GM19467 (cell line): Measurements from ENCODE around the gene RELL1.

Experiments
- ATAC-seq: cut with Tn5 transposase; IDR thresholded peaks from one replicate; pipeline ENCODE4 v1.9.1; 2021; ENCODE audit warnings: mild to moderate bottlenecking, moderate library complexity; ENCODE audit not compliant: unreplicated experiment

Gene RELL1, protein sequence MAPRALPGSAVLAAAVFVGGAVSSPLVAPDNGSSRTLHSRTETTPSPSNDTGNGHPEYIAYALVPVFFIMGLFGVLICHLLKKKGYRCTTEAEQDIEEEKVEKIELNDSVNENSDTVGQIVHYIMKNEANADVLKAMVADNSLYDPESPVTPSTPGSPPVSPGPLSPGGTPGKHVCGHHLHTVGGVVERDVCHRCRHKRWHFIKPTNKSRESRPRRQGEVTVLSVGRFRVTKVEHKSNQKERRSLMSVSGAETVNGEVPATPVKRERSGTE

DNA sequence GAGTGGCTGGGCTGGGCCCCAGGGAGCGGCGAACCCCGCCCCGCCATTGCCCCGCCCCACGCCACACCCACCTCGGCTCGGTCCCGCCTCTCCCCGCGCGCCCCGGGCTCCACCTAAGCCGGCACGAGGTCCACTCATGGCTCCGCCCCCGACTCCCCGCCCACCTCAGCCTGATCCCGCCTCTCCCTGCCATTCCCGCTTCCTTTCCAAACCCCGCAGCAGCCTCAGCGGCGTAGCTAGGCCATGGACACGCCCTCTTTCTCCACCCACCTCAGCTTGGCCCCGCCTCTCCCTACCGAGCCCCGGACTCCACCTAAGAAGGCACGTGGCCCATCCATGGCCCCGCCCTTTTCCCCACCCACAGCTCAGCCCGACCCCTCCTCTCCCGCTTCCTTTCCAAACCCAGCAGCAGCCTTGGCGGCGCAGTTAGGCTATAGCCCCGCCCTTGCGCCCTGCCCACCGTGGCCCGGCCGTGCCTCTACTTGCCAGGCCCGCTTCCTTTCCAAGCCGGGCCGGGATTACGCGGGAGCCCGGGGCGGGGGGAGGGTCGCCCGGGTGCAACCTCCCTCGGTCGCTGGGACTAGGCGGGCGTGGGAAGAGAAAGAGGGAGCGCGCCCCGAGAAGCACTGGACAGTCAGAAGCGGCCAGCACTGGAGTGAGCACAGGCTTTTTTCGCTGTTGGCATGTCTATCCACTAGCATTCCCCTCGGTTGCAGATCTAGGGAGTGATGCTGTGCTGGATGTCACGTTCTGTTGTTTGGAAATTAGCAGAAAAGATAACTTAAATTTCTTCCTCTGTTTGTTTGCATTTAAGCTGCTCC is at the start of gene RELL1:
RELL1 (minus strand) TSS at position 4 of the 821 bp plus-strand sequence. CDS start 89 bp downstream, outside the sequence.
- ATAC-seq, result peak; percentile 79

DNA sequence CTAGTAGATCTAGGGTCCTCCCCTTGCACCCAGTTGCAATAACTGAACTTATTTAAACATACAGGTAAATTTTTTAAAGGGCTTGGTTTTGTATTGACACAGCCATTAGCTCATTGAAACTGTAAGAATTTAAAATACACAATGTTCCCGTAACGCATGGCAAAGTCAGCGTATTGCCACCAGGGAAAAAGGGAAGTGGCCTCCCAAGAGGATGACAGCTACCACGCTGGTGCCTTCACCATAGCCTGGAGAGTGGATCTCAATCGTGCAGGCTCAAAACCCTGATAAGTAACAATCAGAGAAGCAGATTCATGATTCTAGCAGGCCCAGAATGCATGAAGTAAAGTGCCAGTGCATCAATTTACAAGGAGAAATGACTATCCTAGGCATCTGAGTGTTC is 49.4 kb upstream of the RELL1 start:
- ATAC-seq, result no peak

DNA sequence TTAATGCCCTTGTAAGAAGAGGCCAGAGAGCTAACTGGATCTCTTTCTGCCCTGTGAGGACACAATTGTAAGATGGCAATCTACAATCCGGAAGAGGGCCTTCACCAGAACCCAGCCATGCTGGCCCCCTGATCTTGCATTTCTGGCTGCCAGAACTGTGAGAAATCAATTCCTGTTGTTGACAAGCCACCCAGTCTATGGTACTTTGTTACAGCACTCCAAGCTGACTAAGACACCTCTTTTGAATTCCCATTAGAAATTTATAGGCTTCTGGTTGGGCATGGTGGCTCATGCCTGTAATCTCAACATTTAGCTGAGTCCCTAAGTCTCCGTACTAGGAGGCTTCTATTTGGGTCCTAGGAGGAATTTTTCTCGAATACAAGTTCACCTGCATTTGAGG is 48.8 kb upstream of the RELL1 start:
- no peak for ATAC-seq

DNA sequence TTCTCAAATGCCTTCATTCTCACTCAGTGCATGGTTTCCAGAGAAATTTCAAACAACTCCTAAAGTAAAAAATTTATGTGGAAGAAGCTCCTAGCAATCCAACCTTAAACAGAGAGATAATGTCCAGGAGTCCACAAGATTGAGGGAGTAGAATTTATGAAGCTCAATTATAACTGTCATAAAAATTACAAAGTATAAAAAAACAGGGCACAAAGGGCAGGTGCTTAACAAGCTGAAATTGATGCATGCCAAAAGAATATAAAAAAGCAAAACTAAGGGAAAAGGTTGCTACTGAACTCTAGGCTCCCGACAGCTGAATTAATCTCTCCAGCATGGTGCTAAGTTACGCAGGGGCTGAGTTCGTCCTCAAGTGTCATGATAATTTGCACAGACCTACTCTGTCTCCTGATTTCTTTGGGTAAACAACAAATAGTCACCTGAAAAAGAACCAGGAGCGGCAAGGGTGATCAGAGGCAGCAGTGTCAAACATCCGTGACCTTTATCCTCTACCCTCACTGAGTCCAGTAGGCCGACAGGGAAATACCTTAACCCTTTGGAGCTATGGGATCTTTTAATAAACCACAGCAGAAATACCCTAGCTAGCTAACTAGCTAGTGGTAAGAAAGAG is 47.2 kb upstream of the RELL1 start:
- no peak for ATAC-seq

DNA sequence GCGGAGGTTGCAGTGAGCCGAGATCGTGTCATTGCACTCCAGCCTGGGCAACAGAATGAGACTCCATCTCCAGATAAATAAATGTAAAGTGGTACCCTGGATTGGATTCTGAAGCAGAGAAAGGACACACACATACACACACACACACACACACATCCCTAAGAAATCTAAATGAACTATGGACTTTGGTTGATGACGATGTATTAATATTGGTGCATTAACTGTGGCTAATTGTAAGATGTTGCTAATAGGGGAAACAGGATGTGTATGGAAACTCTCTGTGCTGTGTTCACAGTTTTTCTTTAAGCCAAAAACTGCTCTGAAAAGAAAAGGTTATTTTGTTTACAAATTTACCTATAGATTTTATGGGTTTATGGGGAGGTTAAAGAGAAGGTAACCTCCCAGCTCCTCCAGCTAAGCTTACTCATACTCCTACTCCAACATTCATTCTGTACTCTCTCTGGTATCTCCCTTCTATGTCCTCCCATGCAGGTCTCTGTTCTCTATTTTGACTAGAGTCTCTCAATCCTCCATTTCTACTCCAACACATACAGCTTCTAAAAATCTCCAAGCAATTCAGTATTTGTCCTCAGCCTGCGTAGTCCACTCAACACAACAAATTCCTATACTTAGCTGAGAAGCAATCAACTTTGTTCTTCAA is 46.5 kb upstream of the RELL1 start:
- ATAC-seq, result peak; percentile 61

DNA sequence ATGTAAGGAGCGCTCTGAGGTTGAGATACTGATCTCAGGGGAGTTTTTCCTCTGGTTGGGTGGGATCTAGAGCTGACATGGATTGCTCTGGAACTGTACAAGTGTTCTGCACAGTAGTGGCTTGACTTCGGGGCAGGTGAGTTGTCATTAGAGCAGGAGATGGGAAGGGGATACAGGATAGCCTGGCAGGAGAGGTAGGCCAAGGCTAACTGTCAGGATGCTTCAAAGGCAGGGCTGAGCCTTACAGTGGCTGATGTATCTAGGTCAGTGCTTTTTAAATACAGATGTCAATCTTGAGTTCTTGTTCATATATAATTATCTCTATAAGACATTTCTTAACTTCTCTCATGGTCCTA is 43.5 kb upstream of the RELL1 start:
- ATAC-seq, result no peak

DNA sequence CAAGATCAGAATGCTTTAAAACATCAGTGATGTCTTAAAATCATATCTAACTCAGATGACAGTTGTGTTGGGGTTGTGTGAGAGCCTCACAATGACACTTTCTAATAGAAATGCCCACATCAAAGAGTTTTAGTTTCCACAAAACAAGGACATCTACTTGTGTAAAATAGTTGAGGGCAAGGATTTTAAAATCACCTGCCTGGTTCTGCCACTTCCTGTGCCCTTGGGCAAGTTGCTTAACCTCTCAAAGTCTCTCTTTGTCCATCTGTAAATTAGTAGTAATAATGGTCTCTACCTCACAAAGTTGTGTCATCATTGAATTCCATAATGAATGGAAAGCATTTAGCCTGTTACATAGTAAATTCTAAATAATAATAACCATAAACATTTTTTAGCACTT is 41.9 kb upstream of the RELL1 start:
- ATAC-seq, result no peak

DNA sequence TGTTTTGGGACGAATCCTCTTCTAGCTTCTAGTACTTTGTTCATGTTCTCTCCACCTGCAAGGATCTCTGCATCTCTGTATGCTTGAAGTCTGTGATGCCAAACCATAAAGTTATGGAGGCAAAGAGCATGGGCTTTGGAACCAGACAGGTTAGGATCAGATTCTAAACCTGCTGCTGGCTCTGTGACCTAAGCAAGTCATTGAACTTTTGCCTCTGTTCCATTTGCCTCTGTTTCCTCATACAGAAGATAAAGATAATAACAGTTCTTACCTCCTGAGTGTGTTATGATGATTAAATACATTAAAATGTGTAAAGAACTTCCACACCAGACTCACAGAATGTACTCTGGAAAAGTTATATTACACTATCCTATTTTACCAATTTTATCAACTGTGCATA is 41.5 kb upstream of the RELL1 start:
- no peak for ATAC-seq

DNA sequence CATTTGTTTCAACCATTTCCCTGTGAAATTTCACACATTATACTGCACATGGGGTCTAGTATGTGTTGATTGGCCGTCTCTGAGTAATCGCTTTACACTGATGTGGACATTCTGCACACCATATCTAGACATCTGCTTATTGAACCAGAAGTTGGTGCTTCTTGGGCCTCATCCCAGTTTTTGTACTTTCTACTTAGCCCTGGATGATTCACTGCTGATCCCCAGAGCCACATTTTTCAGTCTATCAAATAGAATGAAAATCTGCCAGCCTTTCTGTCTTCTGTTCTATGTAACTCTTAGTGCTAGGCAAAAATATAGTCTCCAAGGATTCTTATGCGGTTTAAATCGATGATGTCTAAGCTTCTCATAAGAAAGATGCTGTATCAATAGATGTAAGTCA is 40.5 kb upstream of the RELL1 start:
- no peak for ATAC-seq

DNA sequence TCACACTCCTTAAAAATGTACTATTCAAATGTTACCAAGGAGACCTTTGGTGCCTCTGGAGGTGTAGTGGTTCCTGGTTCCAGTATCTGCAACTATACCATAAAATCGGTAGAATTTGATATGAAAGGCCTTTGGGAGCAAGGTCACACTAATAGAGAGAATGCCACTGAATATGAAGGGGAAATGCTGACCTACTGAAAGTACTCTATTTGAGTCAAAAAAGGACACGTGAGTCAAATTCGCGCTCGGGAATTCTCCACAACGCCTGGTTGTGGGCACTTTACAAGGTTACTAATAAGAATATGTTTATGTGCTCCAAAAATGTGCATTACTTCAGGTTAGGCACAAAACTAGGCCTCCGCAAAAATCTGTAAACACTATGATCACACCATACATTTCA is 39.5 kb upstream of the RELL1 start:
- no peak for ATAC-seq

DNA sequence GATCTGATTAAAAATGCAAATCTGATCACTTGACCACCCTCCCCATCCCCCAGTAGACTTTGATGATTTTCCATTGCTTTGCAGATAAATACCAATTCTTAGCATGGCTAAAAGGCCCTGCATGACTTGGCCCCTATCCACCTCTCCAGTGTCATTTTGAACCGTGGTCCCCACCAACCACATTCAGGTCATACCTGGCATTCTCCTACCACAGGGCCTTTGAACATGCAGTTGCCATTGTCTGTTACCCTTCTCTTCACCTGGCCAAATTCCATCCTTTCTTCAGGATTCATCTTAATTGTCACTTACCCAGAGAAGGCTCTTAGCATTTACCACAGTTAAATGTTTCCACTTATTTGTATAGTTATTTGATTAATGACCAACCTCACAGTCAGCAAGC is 36.9 kb upstream of the RELL1 start:
- no peak for ATAC-seq

DNA sequence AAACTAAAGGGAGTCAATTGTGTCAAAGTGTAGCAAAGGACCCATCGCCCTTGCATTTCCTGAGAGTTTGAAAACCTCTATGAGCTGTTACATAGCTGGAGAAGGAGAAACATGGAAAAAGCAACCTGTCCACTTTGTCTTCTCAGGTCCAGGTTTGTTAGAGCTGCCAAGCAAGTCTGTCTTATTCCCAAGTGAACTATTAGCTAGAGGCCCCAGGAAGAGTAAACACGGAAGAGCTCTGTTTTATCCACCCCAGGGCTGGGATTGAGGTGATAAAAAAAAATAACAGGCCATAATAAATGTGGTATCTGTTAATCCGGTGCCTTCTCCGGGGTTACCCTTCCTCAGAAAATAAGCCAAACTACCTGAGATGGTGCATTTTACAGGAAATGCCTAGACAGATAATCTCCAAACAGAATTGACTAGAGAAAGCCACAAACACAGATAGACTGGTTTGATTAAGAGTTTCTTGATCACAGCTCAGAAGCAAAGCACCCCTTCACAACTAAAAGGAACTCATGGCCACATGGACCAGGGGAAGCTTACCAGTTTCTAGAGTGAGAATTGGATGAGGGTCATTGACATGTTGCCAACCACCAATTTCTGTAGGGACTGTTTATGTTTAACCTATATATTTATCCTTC is 35.9 kb upstream of the RELL1 start:
- no peak for ATAC-seq

DNA sequence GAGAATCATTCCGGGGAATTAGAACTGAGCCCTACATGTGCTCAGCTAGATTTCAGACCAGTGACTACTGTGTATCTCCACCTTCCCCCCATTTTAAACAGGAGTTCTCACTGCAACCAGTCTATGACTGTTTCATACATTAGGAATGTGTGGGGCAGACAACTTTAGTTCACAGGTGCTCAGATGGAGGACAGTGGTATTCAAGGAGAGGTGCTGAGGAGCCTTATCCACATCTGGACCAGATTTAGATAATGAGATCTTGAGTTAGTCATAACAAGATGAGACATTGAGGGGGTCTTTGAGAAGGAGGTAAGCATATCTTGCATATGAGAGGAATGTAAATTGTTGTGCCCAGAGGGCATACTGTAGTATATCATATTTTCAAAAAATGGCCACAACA is 32.8 kb upstream of the RELL1 start:
- ATAC-seq, result no peak

DNA sequence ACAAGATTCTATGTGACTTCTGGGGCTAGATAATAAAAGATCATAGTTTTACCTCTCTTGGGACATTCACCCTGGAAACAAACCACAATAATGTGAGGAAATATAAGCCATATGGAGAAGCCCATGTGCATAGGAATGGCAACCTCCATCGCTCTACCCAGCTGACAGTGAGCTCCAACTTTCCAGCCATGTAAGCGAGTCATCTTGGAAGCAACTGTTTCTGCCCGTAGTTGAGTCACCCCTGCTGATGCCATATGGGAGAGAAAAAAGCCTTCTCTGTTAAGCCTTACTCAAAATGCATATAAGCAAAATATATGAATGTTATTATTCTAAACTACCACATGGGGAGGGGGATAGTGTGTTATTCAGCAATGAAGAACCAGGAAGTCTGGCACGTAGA is 31.4 kb upstream of the RELL1 start:
- ATAC-seq, result no peak

DNA sequence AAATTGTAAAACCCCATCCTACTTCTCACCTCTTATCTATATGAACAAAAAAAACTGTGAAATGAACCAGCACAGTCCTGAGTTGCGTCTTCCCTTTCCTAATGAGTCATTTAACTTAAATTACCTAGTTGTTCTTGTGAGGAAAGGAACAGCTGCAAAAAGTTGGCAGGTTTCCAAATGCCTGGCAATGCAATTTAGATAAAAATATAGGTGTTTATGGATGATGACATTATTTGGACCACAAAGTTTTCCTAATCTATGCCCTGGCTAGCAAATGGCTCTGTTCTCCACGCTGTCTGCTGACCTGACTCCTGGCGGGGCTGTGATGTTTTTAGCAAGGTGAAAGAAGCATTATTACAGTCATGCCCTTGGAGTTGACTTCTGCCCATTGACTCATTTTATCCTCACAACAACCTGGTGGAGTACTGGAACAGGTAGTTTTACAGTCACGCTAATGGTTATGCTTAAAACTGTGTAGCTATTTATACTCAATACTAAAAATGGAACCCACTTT is 29.8 kb upstream of the RELL1 start:
- peak; percentile 57 for ATAC-seq

DNA sequence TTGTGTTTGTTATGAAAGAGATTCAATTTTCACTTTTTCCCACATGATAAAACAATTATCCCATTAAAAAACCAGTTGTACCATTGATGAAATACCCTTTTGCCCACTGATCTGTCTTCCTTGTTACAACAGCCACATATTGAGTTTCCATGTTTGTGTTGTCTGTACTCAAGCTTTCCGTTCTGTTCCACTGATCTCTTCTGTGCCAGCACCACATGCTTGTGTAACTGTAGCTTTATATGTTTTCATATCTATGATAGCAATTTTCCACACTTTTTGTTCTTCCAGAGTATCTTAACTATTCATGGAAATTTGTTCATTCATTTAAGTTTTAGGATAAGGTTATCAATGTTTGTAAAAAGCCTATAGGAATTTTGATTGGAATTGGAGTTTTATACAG is 24.3 kb upstream of the RELL1 start:
- ATAC-seq, result no peak

DNA sequence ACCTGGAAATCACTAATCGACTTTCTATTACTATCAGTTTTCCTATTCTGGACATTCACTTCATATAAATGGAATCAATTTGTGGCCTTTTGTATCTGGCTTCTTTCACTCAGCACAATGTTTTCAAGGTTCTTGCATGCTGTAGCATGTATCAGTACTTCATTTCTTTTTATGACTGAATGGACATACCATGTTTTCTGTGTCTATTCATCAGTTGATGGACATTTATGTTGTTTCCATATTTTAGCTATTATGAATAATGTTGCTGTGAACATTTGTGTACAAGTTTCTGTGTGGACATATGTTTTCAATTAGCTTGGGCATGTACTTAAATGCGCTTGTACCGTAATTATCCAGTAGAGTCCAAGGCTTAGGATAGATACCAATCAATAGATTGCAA is 19.9 kb upstream of the RELL1 start:
- ATAC-seq, result no peak

DNA sequence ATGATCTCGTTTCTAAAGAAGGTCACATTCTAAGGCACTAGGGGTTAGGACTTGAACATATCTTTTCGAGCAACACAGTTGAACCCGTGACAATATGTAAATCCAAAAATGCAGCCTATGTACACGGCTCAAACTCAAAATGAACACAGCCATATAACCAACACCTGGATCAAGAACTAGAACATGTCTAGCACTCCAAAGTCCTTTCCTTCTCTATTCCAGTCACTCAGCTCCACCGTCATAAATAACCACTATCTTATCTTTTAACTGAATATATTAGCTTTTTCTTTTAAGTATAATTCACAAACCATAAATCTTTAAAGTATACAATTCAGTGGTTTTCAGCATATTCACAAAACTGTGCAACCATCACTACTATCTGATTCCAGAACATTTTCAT is 19.4 kb upstream of the RELL1 start:
- ATAC-seq, result no peak

DNA sequence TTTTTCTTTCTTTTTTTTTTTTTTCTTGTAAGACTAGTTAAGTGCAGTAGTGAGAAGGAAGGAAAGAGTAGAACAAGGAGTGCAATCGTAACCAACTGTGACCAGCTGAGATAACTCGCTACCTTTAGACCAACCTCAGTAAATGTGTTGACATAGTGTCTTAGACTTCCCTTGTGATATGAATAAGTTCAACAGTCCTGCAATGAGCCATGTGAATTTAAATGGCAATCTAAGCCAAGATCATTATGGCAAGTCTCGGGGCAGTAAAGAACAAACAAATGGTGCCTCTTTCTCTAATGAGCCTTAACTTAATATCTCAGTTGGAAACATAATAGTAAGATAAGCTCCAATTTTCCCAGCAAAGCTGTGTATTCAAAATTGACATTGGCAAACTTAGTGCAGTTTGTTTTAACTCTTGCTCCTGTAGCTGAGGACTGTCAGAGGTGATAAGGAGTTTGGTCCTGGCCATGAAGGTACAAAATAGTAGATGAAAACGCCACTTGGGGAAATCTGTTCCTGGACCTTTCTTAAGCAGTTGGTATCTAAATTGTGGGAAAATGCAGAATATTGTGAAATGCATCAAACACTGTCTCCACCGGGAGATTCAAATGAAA is 13.8 kb upstream of the RELL1 start:
- no peak for ATAC-seq

DNA sequence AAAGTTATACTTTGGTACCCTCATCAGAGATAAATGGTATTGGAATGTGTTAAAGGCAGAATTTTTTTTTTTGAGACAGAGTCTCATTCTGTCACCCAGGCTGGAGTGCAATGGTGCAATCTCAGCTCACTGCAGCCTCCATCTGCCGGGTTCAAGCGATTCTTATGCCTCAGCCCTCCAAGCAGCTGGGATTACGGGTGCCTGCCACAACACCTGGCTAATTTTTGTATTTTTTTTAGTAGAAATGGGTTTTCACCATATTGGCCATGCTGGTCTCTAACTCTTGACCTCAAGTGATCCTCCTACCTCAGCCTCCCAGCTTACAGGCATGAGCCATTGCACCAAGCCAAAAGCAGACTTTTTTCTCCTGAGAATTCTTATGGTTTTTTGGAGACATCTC is 11.4 kb upstream of the RELL1 start:
- no peak for ATAC-seq
